ENCODE results near the gene NUF2.

The NUF2 gene

DNA sequence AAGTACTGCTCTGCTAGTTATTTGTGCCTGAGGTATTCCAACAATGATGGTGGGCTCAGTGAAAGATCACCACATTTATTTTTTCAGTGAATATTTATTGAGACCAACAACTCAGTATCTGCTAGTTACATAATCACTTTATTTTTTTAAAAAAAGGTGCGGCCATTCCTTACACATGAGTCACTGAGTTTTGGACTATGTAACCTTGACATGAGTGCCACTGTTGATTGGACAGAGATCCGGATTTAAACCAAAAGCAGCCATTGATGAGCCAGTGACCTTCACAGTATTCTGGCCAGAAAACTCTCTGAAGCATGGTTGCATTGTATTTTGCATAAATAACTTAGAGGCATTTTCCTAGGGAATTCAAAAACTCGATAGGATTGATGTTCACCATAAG, 79.5 kb downstream of the NUF2 start:
- no peak for DNase-seq (ENCODE audit: low spot score)
